A549 (cell line): ENCODE data around the gene SORCS2. TPM values are rescaled to one million over a fixed set of nuclear protein-coding genes. Genes with fewer than 3 reads are reported as not detected.

Source experiments
- ATAC-seq, 2 experiments: fragments of 200-7000 bp in 1 of 2; fragments of >200 bp in 1 of 2; cut with Nextera tagmentation in 1 of 2; cut with Tn5 transposase in 1 of 2; 3 replicates each; pipeline versions ENCODE4 v1.8.0 to v1.9.1; 2018 to 2020; ENCODE audit warnings: mild to moderate bottlenecking in 1 of 2, moderate library complexity in 1 of 2
- CTCF ChIA-PET: fragments of 300-600 bp; sonication (Branson Sonifier 250); formaldehyde crosslinking; extraction: SDS; loops from one replicate; lab custom pipeline; 2021; ENCODE audit warnings: antibody characterized with exemption, inconsistent platforms; lab: Yijun Ruan, JAX
- POLR2A ChIA-PET: fragments of 350-600 bp; formaldehyde crosslinking; extraction: SDS; loops from one replicate; lab custom pipeline; 2021; ENCODE audit warnings: antibody characterized with exemption, inconsistent platforms; lab: Yijun Ruan, JAX
- DNase-seq, 2 experiments: peaks; one replicate each; pipeline versions ENCODE4 v3.0.0 to v3.0.0-alpha.2; 2011 to 2016; ENCODE audit warnings: low read depth in 1 of 2, low spot score in 1 of 2
- FAIRE-seq: peaks from 2 replicates; lab custom pipeline; 2011; peaks lifted over from hg19 to GRCh38; lab: Jason Lieb, UNC
- H3K27ac ChIP-seq, 2 experiments: fragments of >200 bp; sonication (Bioruptor Twin); formaldehyde crosslinking; 3 replicates each; pipeline ENCODE4 v1.5.1; 2016 to 2017
- H3K4me1 ChIP-seq: fragments of >200 bp; sonication (Bioruptor Twin); formaldehyde crosslinking; 3 replicates; pipeline ENCODE4 v1.6.1; 2016
- H3K4me2 ChIP-seq: fragments of >200 bp; sonication (Bioruptor Twin); formaldehyde crosslinking; 3 replicates; pipeline ENCODE4 v1.6.1; 2016
- H3K4me3 ChIP-seq: fragments of >200 bp; sonication (Bioruptor Twin); formaldehyde crosslinking; 3 replicates; pipeline ENCODE4 v1.5.1; 2016
- H3K9me3 ChIP-seq: fragments of >200 bp; sonication (Bioruptor Twin); formaldehyde crosslinking; 3 replicates; pipeline ENCODE4 v1.6.1; 2016
- CEBPB ChIP-seq, 2 experiments: fragments of >200 bp in 1 of 2; sonication (Bioruptor Twin) in 1 of 2; formaldehyde crosslinking in 1 of 2; IDR thresholded peaks; 2 replicates each; pipeline ENCODE4 v1.6.1; 2012 to 2016
- EHF ChIP-seq: fragments of 250-450 bp; sonication (Bioruptor Pico); IDR thresholded peaks from 2 replicates; pipeline ENCODE4 v1.5.0; 2020; ENCODE audit warnings: mild to moderate bottlenecking
- ESRRA ChIP-seq: fragments of 150-350 bp; IDR thresholded peaks from 2 replicates; pipeline ENCODE4 v1.6.1; 2014; ENCODE audit warnings: mild to moderate bottlenecking, low read length, borderline replicate concordance
- FOSL2 ChIP-seq, 2 experiments: fragments of 450-650 bp in 1 of 2; fragments of >200 bp in 1 of 2; sonication (Bioruptor Twin) in 1 of 2; formaldehyde crosslinking; IDR thresholded peaks; 2 replicates each; pipeline versions ENCODE4 v1.5.0 to v1.6.1; 2016 to 2020; ENCODE audit warnings: mild to moderate bottlenecking in 1 of 2, moderate library complexity in 1 of 2
- HEYL ChIP-seq: fragments of 250-450 bp; sonication (Bioruptor Pico); IDR thresholded peaks from 2 replicates; pipeline ENCODE4 v1.8.0; 2021; ENCODE audit warnings: mild to moderate bottlenecking, moderate library complexity
- HOXA7 ChIP-seq: fragments of 250-450 bp; sonication (Bioruptor Pico); IDR thresholded peaks from 2 replicates; pipeline ENCODE4 v1.5.0; 2020; ENCODE audit warnings: mild to moderate bottlenecking, moderate library complexity
- HOXB13 ChIP-seq: fragments of 250-450 bp; sonication (Bioruptor Pico); IDR thresholded peaks from 2 replicates; pipeline ENCODE4 v1.5.0; 2020; ENCODE audit warnings: low read depth, mild to moderate bottlenecking, moderate library complexity
- HOXB5 ChIP-seq: fragments of 250-450 bp; sonication (Bioruptor Pico); IDR thresholded peaks from 2 replicates; pipeline ENCODE4 v1.5.0; 2020; ENCODE audit warnings: mild to moderate bottlenecking, moderate library complexity
- KDM1A ChIP-seq: fragments of 200-600 bp; sonication (generic); IDR thresholded peaks from 2 replicates; pipeline ENCODE4 v1.6.1; 2016; ENCODE audit warnings: low read depth, mild to moderate bottlenecking
- KDM5A ChIP-seq: fragments of 200-600 bp; sonication (generic); IDR thresholded peaks from 2 replicates; pipeline ENCODE4 v1.6.1; 2016; ENCODE audit warnings: antibody characterized with exemption, mild to moderate bottlenecking
- MAFK ChIP-seq: fragments of 450-650 bp; IDR thresholded peaks from 2 replicates; pipeline ENCODE4 v1.6.1; 2014; ENCODE audit not compliant: partially characterized antibody
- MYC ChIP-seq: IDR thresholded peaks from 2 replicates; pipeline ENCODE4 v1.6.1; 2012; ENCODE audit warnings: mild to moderate bottlenecking, inconsistent platforms, low read length, improper control_type of control experiment, borderline replicate concordance
- NR3C1 ChIP-seq: fragments of >200 bp; sonication (Bioruptor Twin); formaldehyde crosslinking; IDR thresholded peaks from 3 replicates; pipeline ENCODE4 v1.6.1; 2017
- POLR2A ChIP-seq: IDR thresholded peaks from 2 replicates; pipeline ENCODE4 v1.6.1; 2012; ENCODE audit warnings: mild to moderate bottlenecking, low read length
- POLR2AphosphoS2 ChIP-seq: conservative IDR thresholded peaks from 2 replicates; pipeline ENCODE4 v1.6.1; 2012; ENCODE audit warnings: low read length, improper control_type of control experiment, inconsistent platforms
- RARB ChIP-seq: fragments of 250-450 bp; sonication (Bioruptor Pico); IDR thresholded peaks from 2 replicates; pipeline ENCODE4 v1.8.0; 2021; ENCODE audit warnings: mild to moderate bottlenecking, moderate library complexity
- RCOR1 ChIP-seq: fragments of 150-350 bp; IDR thresholded peaks from 2 replicates; pipeline ENCODE4 v1.6.1; 2014; ENCODE audit warnings: antibody characterized with exemption, low read length, low read depth
- RFX5 ChIP-seq: fragments of 450-650 bp; IDR thresholded peaks from 2 replicates; pipeline ENCODE4 v1.7.1; 2014; ENCODE audit warnings: antibody characterized with exemption, mild to moderate bottlenecking, moderate library complexity
- RNF2 ChIP-seq: fragments of 200-600 bp; sonication (generic); IDR thresholded peaks from 2 replicates; pipeline ENCODE4 v1.6.1; 2016; ENCODE audit warnings: low read depth, mild to moderate bottlenecking, antibody characterized with exemption, moderate library complexity, borderline replicate concordance
- TFCP2L1 ChIP-seq: fragments of 250-450 bp; sonication (Bioruptor Pico); IDR thresholded peaks from 2 replicates; pipeline ENCODE4 v1.5.0; 2021; ENCODE audit warnings: mild to moderate bottlenecking
- TP53 ChIP-seq: fragments of 250-450 bp; sonication (Bioruptor Pico); IDR thresholded peaks from 2 replicates; pipeline ENCODE4 v1.5.0; 2021; ENCODE audit warnings: mild to moderate bottlenecking, moderate library complexity
- ZFP36 ChIP-seq: fragments of 450-650 bp; IDR thresholded peaks from 2 replicates; pipeline ENCODE4 v1.6.1; 2014; ENCODE audit warnings: borderline replicate concordance; ENCODE audit not compliant: partially characterized antibody
- ZNF302 ChIP-seq: fragments of 250-450 bp; sonication (Bioruptor Pico); IDR thresholded peaks from 2 replicates; pipeline ENCODE4 v1.9.0; 2021; ENCODE audit warnings: inconsistent platforms, mild to moderate bottlenecking, moderate library complexity
- ZSCAN20 ChIP-seq: fragments of 250-450 bp; sonication (Bioruptor Pico); IDR thresholded peaks from 2 replicates; pipeline ENCODE4 v1.8.0; 2022; ENCODE audit warnings: mild to moderate bottlenecking, moderate library complexity
- WGBS: methylation state at CpG from one replicate; pipeline ENCODE4 v1.1.6; 2017; ENCODE audit errors: missing lambda C conversion rate; 5-methylcytosine and 5-hydroxymethylcytosine counted together
- polyA plus RNA-seq, 4 experiments: library from polyadenylated mRNA; depleted of rRNA in 3 of 4; stranded (reverse); fragments of >200 nt; fragmentation: RNase III in 1 of 4; extraction: RNeasy Plus Mini Kit Qiagen cat#74134 plus additional on column Dnase treatment in 1 of 4; gene quantifications; 2 replicates in 3 of 4; 3 replicates in 1 of 4; pipeline ENCODE4 v1.2.3, GENCODE V29; 2011 to 2017
- TF ChIP-seq, protein P1 (sequence below): fragments of >200 bp; sonication (Bioruptor Twin); formaldehyde crosslinking; IDR thresholded peaks from 3 replicates; pipeline ENCODE4 v1.6.1; 2016
- TF ChIP-seq, protein P2 (sequence below): fragments of 250-450 bp; sonication (Bioruptor Pico); IDR thresholded peaks from 2 replicates; pipeline ENCODE4 v1.5.0; 2020; ENCODE audit warnings: low read depth, mild to moderate bottlenecking, moderate library complexity
- TF ChIP-seq, protein P3 (sequence below): fragments of >200 bp; sonication (Bioruptor Twin); formaldehyde crosslinking; IDR thresholded peaks from 3 replicates; pipeline ENCODE4 v1.5.1; 2016
- TF ChIP-seq, protein P4 (sequence below): fragments of 450-650 bp; IDR thresholded peaks from 2 replicates; pipeline ENCODE4 v1.6.1; 2014; ENCODE audit warnings: antibody characterized with exemption

The SORCS2 gene
- polyA plus RNA-seq, 2 of the 4 experiments (the other 2 are of a cell fraction) = 1.4 to 4.6 TPM

DNA sequence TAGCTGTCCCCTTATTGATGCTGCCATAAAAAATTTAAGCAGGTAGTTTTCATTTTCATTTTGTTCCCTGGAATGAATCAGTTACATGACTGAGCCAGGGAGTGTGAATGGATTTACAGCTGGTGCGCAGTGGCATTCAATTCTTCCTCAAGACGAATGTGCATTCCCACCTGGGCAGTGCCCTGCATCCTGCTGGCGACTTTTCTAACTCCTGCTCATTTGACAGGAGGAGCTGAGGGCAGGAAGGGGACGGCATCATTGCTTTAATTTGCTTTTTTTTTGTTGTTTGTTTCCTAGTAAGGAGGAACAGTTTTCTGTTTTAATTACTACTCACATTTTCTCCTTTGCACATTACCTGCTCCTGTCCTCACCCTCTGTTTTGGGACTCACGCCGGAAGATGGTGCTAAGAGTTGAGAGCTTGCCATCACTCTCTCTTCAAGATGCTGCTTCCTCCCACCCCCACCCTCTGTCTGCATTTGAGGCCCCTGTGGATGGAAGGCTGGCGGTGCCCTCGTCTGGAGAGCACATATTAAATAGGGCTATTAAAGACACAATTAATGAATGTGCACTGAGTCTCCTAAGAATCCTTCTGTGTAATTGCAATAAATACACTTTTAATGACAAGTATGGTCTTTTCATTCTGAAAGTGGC lies 206.6 kb downstream of the SORCS2 start:
- ChIA-PET POLR2A (no interaction called here), CTCF (interaction anchor here (0.5 kb wide), 1 partner anchor 109 kb away, joined by 5 read pairs; no protein-coding TSS in a partner anchor)
- Histone ChIP-seq H3K4me3 (no peak overlapping the region), H3K4me1 (peaks cover 17% of the 10 kb centered on the region), H3K9me3 (no peaks in the 10 kb centered on the region), H3K4me2 (no peak overlapping the region), H3K27ac (no peak overlapping the region)
- no peak for TF ChIP-seq NR3C1
- TF ChIP-seq, protein P1, sequence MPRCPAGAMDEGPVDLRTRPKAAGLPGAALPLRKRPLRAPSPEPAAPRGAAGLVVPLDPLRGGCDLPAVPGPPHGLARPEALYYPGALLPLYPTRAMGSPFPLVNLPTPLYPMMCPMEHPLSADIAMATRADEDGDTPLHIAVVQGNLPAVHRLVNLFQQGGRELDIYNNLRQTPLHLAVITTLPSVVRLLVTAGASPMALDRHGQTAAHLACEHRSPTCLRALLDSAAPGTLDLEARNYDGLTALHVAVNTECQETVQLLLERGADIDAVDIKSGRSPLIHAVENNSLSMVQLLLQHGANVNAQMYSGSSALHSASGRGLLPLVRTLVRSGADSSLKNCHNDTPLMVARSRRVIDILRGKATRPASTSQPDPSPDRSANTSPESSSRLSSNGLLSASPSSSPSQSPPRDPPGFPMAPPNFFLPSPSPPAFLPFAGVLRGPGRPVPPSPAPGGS = no peak
- no peak for TF ChIP-seq HOXA7 (CRISPR knock-in tag)
- TF ChIP-seq MAFK = no peak
- TF ChIP-seq MYC = no peak
- no peak for TF ChIP-seq POLR2A
- TF ChIP-seq FOSL2 (IDR thresholded peaks at IDR 0.05) = no peak
- TF ChIP-seq FOSL2 (CRISPR knock-in tag; IDR thresholded peaks at IDR 0.05) = no peak
- no peak for TF ChIP-seq KDM5A
- no peak for TF ChIP-seq EHF (CRISPR knock-in tag)
- no peak for TF ChIP-seq RARB (CRISPR knock-in tag)
- TF ChIP-seq, protein P2, sequence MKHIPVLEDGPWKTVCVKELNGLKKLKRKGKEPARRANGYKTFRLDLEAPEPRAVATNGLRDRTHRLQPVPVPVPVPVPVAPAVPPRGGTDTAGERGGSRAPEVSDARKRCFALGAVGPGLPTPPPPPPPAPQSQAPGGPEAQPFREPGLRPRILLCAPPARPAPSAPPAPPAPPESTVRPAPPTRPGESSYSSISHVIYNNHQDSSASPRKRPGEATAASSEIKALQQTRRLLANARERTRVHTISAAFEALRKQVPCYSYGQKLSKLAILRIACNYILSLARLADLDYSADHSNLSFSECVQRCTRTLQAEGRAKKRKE (CRISPR knock-in tag) = no peak
- no peak for TF ChIP-seq ZNF302 (CRISPR knock-in tag)
- TF ChIP-seq RNF2 = no peak
- no peak for TF ChIP-seq RCOR1
- TF ChIP-seq, protein P3, sequence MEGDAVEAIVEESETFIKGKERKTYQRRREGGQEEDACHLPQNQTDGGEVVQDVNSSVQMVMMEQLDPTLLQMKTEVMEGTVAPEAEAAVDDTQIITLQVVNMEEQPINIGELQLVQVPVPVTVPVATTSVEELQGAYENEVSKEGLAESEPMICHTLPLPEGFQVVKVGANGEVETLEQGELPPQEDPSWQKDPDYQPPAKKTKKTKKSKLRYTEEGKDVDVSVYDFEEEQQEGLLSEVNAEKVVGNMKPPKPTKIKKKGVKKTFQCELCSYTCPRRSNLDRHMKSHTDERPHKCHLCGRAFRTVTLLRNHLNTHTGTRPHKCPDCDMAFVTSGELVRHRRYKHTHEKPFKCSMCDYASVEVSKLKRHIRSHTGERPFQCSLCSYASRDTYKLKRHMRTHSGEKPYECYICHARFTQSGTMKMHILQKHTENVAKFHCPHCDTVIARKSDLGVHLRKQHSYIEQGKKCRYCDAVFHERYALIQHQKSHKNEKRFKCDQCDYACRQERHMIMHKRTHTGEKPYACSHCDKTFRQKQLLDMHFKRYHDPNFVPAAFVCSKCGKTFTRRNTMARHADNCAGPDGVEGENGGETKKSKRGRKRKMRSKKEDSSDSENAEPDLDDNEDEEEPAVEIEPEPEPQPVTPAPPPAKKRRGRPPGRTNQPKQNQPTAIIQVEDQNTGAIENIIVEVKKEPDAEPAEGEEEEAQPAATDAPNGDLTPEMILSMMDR = no peak
- TF ChIP-seq ZFP36 = no peak
- no peak for TF ChIP-seq KDM1A
- WGBS = 80% methylated on average over 8 of the region's 8 CpGs
- FAIRE-seq (no peak), ATAC-seq (no peak), DNase-seq (no peak)

DNA sequence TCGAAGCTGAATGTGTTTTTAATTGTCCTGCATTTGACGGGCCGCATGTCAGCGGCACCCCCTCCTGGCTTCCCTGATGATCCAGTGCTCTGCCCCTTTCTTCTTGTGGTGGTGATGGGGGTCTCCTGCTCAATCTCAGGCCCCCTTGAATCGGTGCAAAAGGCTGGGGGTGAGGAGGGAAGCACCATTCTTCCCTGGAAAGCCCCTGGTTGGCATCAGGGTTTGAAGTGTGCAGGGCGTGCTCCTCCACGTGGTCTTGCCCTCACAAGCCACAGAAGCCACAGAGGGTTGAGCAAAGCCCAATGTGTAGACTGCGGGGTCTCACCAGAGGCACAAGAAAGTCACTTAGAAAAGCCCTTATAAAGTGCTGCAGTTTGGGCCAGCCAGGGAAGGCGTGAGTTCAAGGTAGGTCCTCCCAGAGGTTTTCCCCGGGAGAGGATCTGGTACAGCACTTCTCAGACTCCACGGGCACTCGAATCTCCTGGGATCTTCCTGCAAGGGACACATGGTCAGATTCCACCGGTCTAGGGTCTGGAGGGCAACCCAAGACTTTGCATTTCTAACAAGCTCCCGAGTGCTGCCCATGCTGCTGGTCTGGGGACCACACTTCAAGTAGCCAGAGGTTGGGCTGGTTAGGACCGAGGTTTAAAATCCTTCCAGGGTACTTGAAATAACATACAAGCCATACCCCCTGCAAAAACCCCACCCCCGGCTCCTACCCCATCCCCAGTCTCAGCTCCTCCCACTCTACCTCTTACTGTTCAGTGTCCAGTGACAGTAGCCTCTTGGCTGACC lies 207.3 kb downstream of the SORCS2 start:
- TF ChIP-seq HOXB5 (CRISPR knock-in tag) (no peak), ESRRA (no peak), EHF (CRISPR knock-in tag) (no peak), TP53 (no peak), KDM1A (no peak), HOXB13 (no peak), RCOR1 (no peak), NR3C1 (no peak), POLR2AphosphoS2 (no peak), ZSCAN20 (CRISPR knock-in tag) (no peak), HOXA7 (CRISPR knock-in tag) (no peak), HEYL (CRISPR knock-in tag) (no peak), CEBPB (IDR thresholded peaks at IDR 0.05) (no peak), ZNF302 (CRISPR knock-in tag) (no peak), RFX5 (no peak), TFCP2L1 (no peak)
- TF ChIP-seq, protein P4, sequence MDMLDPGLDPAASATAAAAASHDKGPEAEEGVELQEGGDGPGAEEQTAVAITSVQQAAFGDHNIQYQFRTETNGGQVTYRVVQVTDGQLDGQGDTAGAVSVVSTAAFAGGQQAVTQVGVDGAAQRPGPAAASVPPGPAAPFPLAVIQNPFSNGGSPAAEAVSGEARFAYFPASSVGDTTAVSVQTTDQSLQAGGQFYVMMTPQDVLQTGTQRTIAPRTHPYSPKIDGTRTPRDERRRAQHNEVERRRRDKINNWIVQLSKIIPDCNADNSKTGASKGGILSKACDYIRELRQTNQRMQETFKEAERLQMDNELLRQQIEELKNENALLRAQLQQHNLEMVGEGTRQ = no peak
- ChIA-PET CTCF (no interaction called here), POLR2A (no interaction called here)
- 54% methylated on average over 13 of the region's 16 CpGs for WGBS
- Histone ChIP-seq H3K4me1 (peaks cover 13% of the 10 kb centered on the region), H3K27ac (no peak overlapping the region), H3K4me2 (no peak overlapping the region), H3K4me3 (no peak overlapping the region), H3K9me3 (no peaks in the 10 kb centered on the region)
- DNase-seq (no peak), ATAC-seq (no peak), FAIRE-seq (no peak)
